Fibroblast of lung (primary cell): ENCODE data around the gene ARMC8. TPM values are rescaled to one million over a fixed set of nuclear protein-coding genes. Genes with fewer than 3 reads are reported as not detected.
A peak's percentile ranks its signal among the peaks of the same experiment; 100 is the strongest.

ENCODE experiments used
- DNase-seq, 2 donors: peaks; one replicate each; pipeline versions ENCODE4 v3.0.0 to v3.0.0-alpha.2; 2010; ENCODE audit warnings: low read depth in 2 of 2
- H2AFZ ChIP-seq: 2 replicates; pipeline ENCODE4 v1.5.1; 2012; ENCODE audit warnings: low read length, control low read depth, inconsistent platforms
- H3K27ac ChIP-seq: 2 replicates; pipeline ENCODE4 v1.5.1; 2011; ENCODE audit warnings: low read length, control low read depth; ENCODE audit not compliant: insufficient read depth
- H3K27me3 ChIP-seq: 2 replicates; pipeline ENCODE4 v1.5.1; 2011; ENCODE audit warnings: mild to moderate bottlenecking, low read length; ENCODE audit not compliant: control insufficient read depth, insufficient read depth
- H3K36me3 ChIP-seq: 2 replicates; pipeline ENCODE4 v1.5.1; 2011; ENCODE audit warnings: low read length; ENCODE audit not compliant: control insufficient read depth, insufficient read depth
- H3K4me1 ChIP-seq: 2 replicates; pipeline ENCODE4 v1.5.1; 2011; ENCODE audit warnings: low read length; ENCODE audit not compliant: control insufficient read depth, insufficient read depth; ENCODE audit errors: extremely low read depth
- H3K4me2 ChIP-seq: 2 replicates; pipeline ENCODE4 v1.5.1; 2011; ENCODE audit warnings: low read length, control low read depth; ENCODE audit not compliant: insufficient read depth; ENCODE audit errors: extremely low read depth
- H3K4me3 ChIP-seq, 4 experiments: fragments of 200-600 bp in 1 of 4; sonication (generic) in 1 of 4; replicated peaks in 1 of 4; 2 replicates each; pipeline ENCODE4 v1.5.1; 2011 to 2016; ENCODE audit warnings: low read length in 4 of 4, low read depth in 3 of 4, mild to moderate bottlenecking in 3 of 4, control low read depth in 2 of 4, inconsistent platforms in 1 of 4, mixed read lengths in 1 of 4; ENCODE audit not compliant: insufficient read depth in 1 of 4; ENCODE audit errors: control extremely low read depth in 1 of 4
- H3K79me2 ChIP-seq: 2 replicates; pipeline ENCODE4 v1.5.1; 2012; ENCODE audit warnings: mild to moderate bottlenecking, low read length, inconsistent platforms; ENCODE audit not compliant: control insufficient read depth, insufficient read depth
- H3K9ac ChIP-seq: 2 replicates; pipeline ENCODE4 v1.5.1; 2011; ENCODE audit warnings: mild to moderate bottlenecking, low read length, control low read depth; ENCODE audit not compliant: insufficient read depth
- H3K9me3 ChIP-seq: 2 replicates; pipeline ENCODE4 v1.5.1; 2012; ENCODE audit warnings: low read depth, low read length; ENCODE audit not compliant: control insufficient read depth, insufficient read depth
- H4K20me1 ChIP-seq: 2 replicates; pipeline ENCODE4 v1.5.1; 2011; ENCODE audit warnings: low read length; ENCODE audit not compliant: control insufficient read depth, insufficient read depth; ENCODE audit errors: extremely low read depth
- CTCF ChIP-seq, 2 donors: IDR thresholded peaks in 1 of 2; conservative IDR thresholded peaks in 1 of 2; 1 replicate in 1 of 2; 2 replicates in 1 of 2; pipeline ENCODE4 v1.5.1; 2011 to 2012; ENCODE audit warnings: low read length in 2 of 2, control low read depth in 1 of 2, inconsistent platforms in 1 of 2, low read depth in 1 of 2, mild to moderate bottlenecking in 1 of 2
- EZH2 ChIP-seq: IDR thresholded peaks from 2 replicates; pipeline ENCODE4 v1.5.1; 2012; ENCODE audit warnings: low read length, control low read depth, mild to moderate bottlenecking; ENCODE audit errors: missing control alignments
- polyA plus RNA-seq, 2 donors: library from polyadenylated mRNA; depleted of rRNA in 1 of 2; stranded (reverse) in 1 of 2; unstranded in 1 of 2; fragments of >200 nt; gene quantifications; 2 replicates each; pipeline ENCODE4 v1.2.1, GENCODE V29; 2011 to 2012; ENCODE audit warnings: missing spikeins in 1 of 2
- total RNA-seq: library from RNA; depleted of rRNA; stranded (reverse); fragments of >200 nt; gene quantifications from 2 replicates; pipeline ENCODE4 v1.2.1, GENCODE V29; 2014

ARMC8 gene
- total and polyA plus RNA-seq, 2 donors (not counting 1 experiment from before 2014, with no cell fraction given): 44.7 to 45.9 TPM

DNA sequence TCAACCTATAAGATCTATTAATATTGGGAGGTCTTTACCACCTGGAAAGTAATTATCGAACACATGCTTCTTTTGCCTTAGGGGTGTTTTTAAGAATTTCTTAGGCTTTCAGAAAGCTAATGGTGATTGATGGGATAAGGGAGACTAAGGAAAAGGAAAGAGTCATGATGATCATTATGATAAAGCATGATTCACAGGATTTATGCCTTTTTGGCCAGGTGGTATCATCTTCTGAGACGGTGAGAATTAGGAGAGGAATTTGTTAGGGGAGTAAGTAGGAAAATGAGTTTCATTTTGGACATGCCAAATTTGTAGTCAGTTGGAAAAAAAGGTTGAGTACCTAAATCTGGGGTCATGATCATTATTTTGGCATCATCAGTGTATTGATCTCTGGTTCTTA is 8.9 kb downstream of the ARMC8 start:
- Histone ChIP-seq H2AFZ (no peak overlapping the region), H3K36me3 (no peaks in the 10 kb centered on the region), H3K9ac (no peak overlapping the region), H3K4me2 (no peak overlapping the region), H3K4me3 (no peak overlapping the region), H3K27ac (no peak overlapping the region), H4K20me1 (peaks cover 8% of the 10 kb centered on the region), H3K4me1 (no peaks in the 10 kb centered on the region), H3K27me3 (no peaks in the 10 kb centered on the region), H3K9me3 (no peaks in the 10 kb centered on the region), H3K79me2 (peaks cover 72% of the 10 kb centered on the region)
- no peak for TF ChIP-seq CTCF (conservative IDR thresholded peaks at IDR 0.05 in 1 of 2, IDR thresholded peaks at IDR 0.05 in 1 of 2; ENCODE audit: low read depth in 1 of 2, low read length in 2 of 2)
- TF ChIP-seq EZH2: no peak
- no peak for DNase-seq

DNA sequence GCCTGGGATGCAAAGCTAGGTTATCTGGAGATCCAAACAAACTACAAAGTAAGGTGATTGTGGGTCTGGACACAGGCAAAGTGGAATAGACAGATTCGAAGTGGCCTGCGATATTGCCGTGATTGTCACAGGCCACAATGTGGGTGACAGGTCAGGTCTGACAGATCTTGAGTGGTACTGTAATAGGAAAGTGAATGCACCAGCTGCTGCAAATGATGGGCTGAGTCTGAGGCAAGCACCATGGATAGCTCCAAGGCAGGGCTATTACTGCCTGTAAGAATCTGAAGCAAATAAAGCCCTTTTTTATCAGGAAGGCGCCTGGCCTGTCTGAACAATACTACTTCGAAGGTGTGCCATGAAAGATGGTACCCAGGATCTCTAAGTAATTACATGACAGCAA is 10.0 kb downstream of the ARMC8 start:
- Histone ChIP-seq H3K4me1 (no peaks in the 10 kb centered on the region), H3K9me3 (no peaks in the 10 kb centered on the region), H3K9ac (no peak overlapping the region), H3K36me3 (no peaks in the 10 kb centered on the region), H3K4me2 (no peak overlapping the region), H3K27me3 (no peaks in the 10 kb centered on the region), H3K4me3 (no peak overlapping the region), H2AFZ (no peak overlapping the region), H4K20me1 (peaks cover 6% of the 10 kb centered on the region), H3K79me2 (peaks cover 70% of the 10 kb centered on the region), H3K27ac (no peak overlapping the region)
- TF ChIP-seq EZH2 (no peak), CTCF (conservative IDR thresholded peaks at IDR 0.05 in 1 of 2, IDR thresholded peaks at IDR 0.05 in 1 of 2; ENCODE audit: low read depth in 1 of 2, low read length in 2 of 2) (no peak)
- DNase-seq: peak; percentile 34 to 52

GRCh38 chr3:138197524-138197923 is 10.4 kb downstream of the ARMC8 start:
- H3K27me3 ChIP-seq: no peaks in the 10 kb centered on the region
- H2AFZ ChIP-seq: no peak overlapping the region
- no peaks in the 10 kb centered on the region for H3K4me1 ChIP-seq
- H3K9me3 ChIP-seq: no peaks in the 10 kb centered on the region
- H3K36me3 ChIP-seq: no peaks in the 10 kb centered on the region
- no peak overlapping the region for H3K9ac ChIP-seq
- no peak overlapping the region for H3K27ac ChIP-seq
- DNase-seq: no peak
- TF ChIP-seq EZH2 (no peak), CTCF (conservative IDR thresholded peaks at IDR 0.05 in 1 of 2, IDR thresholded peaks at IDR 0.05 in 1 of 2; ENCODE audit: low read depth in 1 of 2, low read length in 2 of 2) (no peak)
- H3K4me3 ChIP-seq: no peak overlapping the region
- peaks cover 69% of the 10 kb centered on the region for H3K79me2 ChIP-seq
- no peak overlapping the region for H3K4me2 ChIP-seq
- H4K20me1 ChIP-seq: peaks cover 6% of the 10 kb centered on the region
